Mesothelial cell of epicardium (in vitro differentiated cells): ENCODE measurements around the gene FIG4. TPM values are rescaled to one million over a fixed set of nuclear protein-coding genes. Genes with fewer than 3 reads are reported as not detected.

ENCODE experiments used
- DNase-seq, 2 experiments: peaks; one replicate each; pipeline ENCODE4 v3.0.0; 2021; ENCODE audit warnings: low spot score in 2 of 2; ENCODE audit not compliant: unreplicated experiment in 2 of 2
- H3K27ac Mint-ChIP-seq: 2 replicates; pipeline ENCODE4 v1.8.0; 2021; ENCODE audit warnings: mixed read lengths
- H3K27me3 Mint-ChIP-seq: 2 replicates; pipeline ENCODE4 v1.8.0; 2021; ENCODE audit warnings: low read depth, mixed read lengths
- H3K36me3 Mint-ChIP-seq: 2 replicates; pipeline ENCODE4 v1.8.0; 2021; ENCODE audit warnings: mixed read lengths
- H3K4me1 Mint-ChIP-seq: 2 replicates; pipeline ENCODE4 v1.8.0; 2021; ENCODE audit warnings: mixed read lengths
- H3K4me3 Mint-ChIP-seq: 2 replicates; pipeline ENCODE4 v1.8.0; 2021; ENCODE audit warnings: mild to moderate bottlenecking, moderate library complexity, mixed read lengths
- H3K9me3 Mint-ChIP-seq: 2 replicates; pipeline ENCODE4 v1.8.0; 2021; ENCODE audit warnings: mixed read lengths
- CTCF ChIP-seq: fragments of 200-600 bp; sonication (generic); IDR thresholded peaks from one replicate; pipeline ENCODE4 v1.5.0; 2021; ENCODE audit warnings: antibody characterized with exemption; ENCODE audit not compliant: unreplicated experiment
- total RNA-seq: library from RNA; stranded (reverse); gene quantifications from 3 replicates; pipeline ENCODE4 v1.2.1, GENCODE V29; 2021

The FIG4 gene
- total RNA-seq, 1 donor from 2014 or later: 28.3 TPM

- H3K9me3 Mint-ChIP-seq: peaks cover 8% of the 10 kb centered on the region
- peaks cover 4% of the 10 kb centered on the region for H3K4me1 Mint-ChIP-seq
- H3K27ac Mint-ChIP-seq: no peak overlapping the region
- no peak for TF ChIP-seq CTCF
- H3K36me3 Mint-ChIP-seq: peaks cover 17% of the 10 kb centered on the region
- H3K27me3 Mint-ChIP-seq: no peaks in the 10 kb centered on the region
- H3K4me3 Mint-ChIP-seq: no peak overlapping the region
- no peak for DNase-seq
Observed at GRCh38 chr6:109808837-109809236, 117.7 kb downstream of the FIG4 start.

GRCh38 chr6:109815054-109815453 is 124.0 kb downstream of the FIG4 start:
- Mint-ChIP-seq H3K9me3 (no peaks in the 10 kb centered on the region), H3K27ac (no peak overlapping the region), H3K4me3 (no peak overlapping the region), H3K36me3 (peaks cover 13% of the 10 kb centered on the region), H3K27me3 (no peaks in the 10 kb centered on the region), H3K4me1 (peaks cover 4% of the 10 kb centered on the region)
- no peak for TF ChIP-seq CTCF
- no peak for DNase-seq

- Mint-ChIP-seq H3K9me3 (no peaks in the 10 kb centered on the region), H3K4me3 (no peak overlapping the region), H3K27me3 (no peaks in the 10 kb centered on the region), H3K36me3 (peaks cover 13% of the 10 kb centered on the region), H3K4me1 (no peaks in the 10 kb centered on the region), H3K27ac (no peak overlapping the region)
- no peak for DNase-seq
- TF ChIP-seq CTCF: no peak
Observed at GRCh38 chr6:109816452-109817374, 125.6 kb downstream of the FIG4 start.

GRCh38 chr6:109820706-109821350 is 129.7 kb downstream of the FIG4 start:
- DNase-seq: no peak
- H3K4me3 Mint-ChIP-seq: no peak overlapping the region
- H3K27me3 Mint-ChIP-seq: no peaks in the 10 kb centered on the region
- H3K4me1 Mint-ChIP-seq: no peaks in the 10 kb centered on the region
- no peak overlapping the region for H3K27ac Mint-ChIP-seq
- peaks cover 17% of the 10 kb centered on the region for H3K36me3 Mint-ChIP-seq
- TF ChIP-seq CTCF: no peak
- no peaks in the 10 kb centered on the region for H3K9me3 Mint-ChIP-seq

- no peaks in the 10 kb centered on the region for H3K4me1 Mint-ChIP-seq
- peaks cover 18% of the 10 kb centered on the region for H3K36me3 Mint-ChIP-seq
- H3K27ac Mint-ChIP-seq: no peak overlapping the region
- no peak for DNase-seq
- no peak overlapping the region for H3K4me3 Mint-ChIP-seq
- no peak for TF ChIP-seq CTCF
- H3K9me3 Mint-ChIP-seq: no peaks in the 10 kb centered on the region
- no peaks in the 10 kb centered on the region for H3K27me3 Mint-ChIP-seq
Observed at GRCh38 chr6:109821428-109821827, 130.3 kb downstream of the FIG4 start.
